ENCODE measurements around the gene MYH11.
"Not testable (repeated sequence)": the region's sequence is repeated elsewhere in the genome, so short reads cannot be mapped to it uniquely, and the experiment has no call there.

MYH11 gene

DNA sequence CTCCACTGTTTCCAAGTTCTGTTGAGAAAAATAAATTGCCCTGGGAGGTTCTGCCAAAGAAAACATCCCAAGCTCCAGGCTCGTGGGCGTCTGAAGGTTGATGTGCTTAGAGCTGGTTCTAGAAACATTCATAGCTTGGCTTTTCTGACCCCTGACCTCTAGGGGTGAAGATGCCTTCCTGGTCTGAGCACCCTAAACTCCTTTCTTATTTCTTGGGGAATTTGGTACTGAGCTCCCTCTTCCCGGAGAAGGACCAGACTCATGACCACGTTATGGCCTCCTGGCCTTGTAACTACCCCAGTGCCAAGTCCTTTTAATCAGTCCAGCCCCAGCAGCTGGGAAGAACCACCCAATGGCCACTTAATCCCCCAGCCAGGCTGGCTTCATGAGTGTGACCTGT lies 66.4 kb downstream of the MYH11 start:
- Histone ChIP-seq H3K4me3 (ENCODE audit: low read length) (no peak overlapping the region), H3K36me3 (ENCODE audit: control insufficient read depth, insufficient read depth, low read length) (peaks cover 8% of the 10 kb centered on the region), H3K9ac (ENCODE audit: low read length) (no peak overlapping the region), H3K4me1 (ENCODE audit: control insufficient read depth, insufficient read depth, low read length) (peaks cover 27% of the 10 kb centered on the region), H3K27ac (ENCODE audit: low read depth, low read length) (peak overlapping the region; percentile 53), H3K27me3 (ENCODE audit: control insufficient read depth, insufficient read depth, low read length) (no peaks in the 10 kb centered on the region)

DNA sequence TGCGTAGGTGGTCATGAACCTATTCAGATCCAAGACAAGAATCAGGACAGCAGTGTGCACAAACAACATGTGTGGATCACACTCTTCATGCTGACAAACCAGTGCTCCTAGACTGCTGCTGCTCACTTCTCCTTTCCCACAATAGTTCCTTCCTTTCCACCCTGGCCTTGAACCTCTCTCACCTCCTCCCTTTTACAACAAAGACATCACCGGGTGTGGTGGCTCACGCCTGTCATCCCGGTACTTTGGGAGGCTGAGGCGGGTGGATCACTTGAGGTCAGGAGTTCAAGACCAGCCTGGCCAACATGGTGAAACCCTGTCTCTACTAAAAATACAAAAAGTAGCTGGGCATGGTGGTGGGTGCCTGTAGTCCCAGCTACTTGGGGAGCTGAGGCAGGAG lies 67.0 kb downstream of the MYH11 start:
- not testable (repeated sequence) for H3K4me3 ChIP-seq (ENCODE audit: low read length); H3K9ac ChIP-seq (ENCODE audit: low read length); H3K27me3 ChIP-seq (ENCODE audit: control insufficient read depth, insufficient read depth, low read length)
- peaks cover 27% of the 10 kb centered on the region for H3K4me1 ChIP-seq (ENCODE audit: control insufficient read depth, insufficient read depth, low read length)
- H3K27ac ChIP-seq (ENCODE audit: low read depth, low read length), result peak overlapping the region; percentile 53
- peaks cover 13% of the 10 kb centered on the region for H3K36me3 ChIP-seq (ENCODE audit: control insufficient read depth, insufficient read depth, low read length)

DNA sequence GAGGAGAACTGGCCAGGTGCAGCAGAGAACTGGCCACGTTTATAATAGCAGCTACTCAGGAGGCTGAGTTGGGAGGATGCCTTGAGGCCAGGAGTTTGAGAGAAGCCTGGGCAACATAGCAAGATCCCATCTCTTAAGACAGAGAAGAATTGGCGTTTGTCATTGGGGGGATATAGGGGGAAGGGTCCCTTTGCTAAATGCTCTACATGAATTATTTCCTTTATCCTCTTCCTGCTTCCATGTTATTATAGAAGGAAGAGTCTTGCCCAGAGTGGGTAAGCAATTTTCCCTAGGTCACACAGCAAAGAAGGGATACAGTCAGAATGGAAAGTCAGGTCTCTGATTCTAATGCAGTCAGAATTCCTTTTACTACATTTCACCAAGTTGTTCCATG lies 68.0 kb downstream of the MYH11 start:
- no peak overlapping the region for H3K4me3 ChIP-seq (ENCODE audit: low read length)
- H3K9ac ChIP-seq (ENCODE audit: low read length), result no peak overlapping the region
- H3K27ac ChIP-seq (ENCODE audit: low read depth, low read length), result peak overlapping the region; percentile 38
- H3K36me3 ChIP-seq (ENCODE audit: control insufficient read depth, insufficient read depth, low read length), result peaks cover 16% of the 10 kb centered on the region
- H3K4me1 ChIP-seq (ENCODE audit: control insufficient read depth, insufficient read depth, low read length), result peaks cover 34% of the 10 kb centered on the region
- no peaks in the 10 kb centered on the region for H3K27me3 ChIP-seq (ENCODE audit: control insufficient read depth, insufficient read depth, low read length)

DNA sequence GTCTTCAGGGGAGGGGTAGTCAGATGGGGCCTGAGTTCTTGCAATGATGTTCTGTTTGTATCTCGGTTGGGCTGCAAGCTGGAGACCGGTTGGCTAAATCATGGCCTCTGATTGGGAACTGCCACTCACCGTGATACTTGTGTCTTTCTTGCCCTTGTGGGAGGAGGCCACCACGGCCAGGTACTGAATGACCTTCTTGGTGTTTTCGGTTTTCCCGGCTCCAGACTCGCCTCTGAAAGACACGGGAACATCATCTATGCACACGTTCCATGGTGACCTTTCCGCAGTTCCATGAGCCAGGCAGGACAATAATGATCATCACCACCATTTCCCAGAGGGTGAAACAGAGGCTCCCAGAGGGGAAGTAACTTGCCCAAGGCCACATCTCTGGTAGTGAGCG lies 70.3 kb downstream of the MYH11 start:
- no peaks in the 10 kb centered on the region for H3K27me3 ChIP-seq (ENCODE audit: control insufficient read depth, insufficient read depth, low read length)
- H3K27ac ChIP-seq (ENCODE audit: low read depth, low read length), result peak overlapping the region; percentile 70
- H3K4me3 ChIP-seq (ENCODE audit: low read length), result no peak overlapping the region
- peaks cover 19% of the 10 kb centered on the region for H3K36me3 ChIP-seq (ENCODE audit: control insufficient read depth, insufficient read depth, low read length)
- no peak overlapping the region for H3K9ac ChIP-seq (ENCODE audit: low read length)
- peaks cover 35% of the 10 kb centered on the region for H3K4me1 ChIP-seq (ENCODE audit: control insufficient read depth, insufficient read depth, low read length)

DNA sequence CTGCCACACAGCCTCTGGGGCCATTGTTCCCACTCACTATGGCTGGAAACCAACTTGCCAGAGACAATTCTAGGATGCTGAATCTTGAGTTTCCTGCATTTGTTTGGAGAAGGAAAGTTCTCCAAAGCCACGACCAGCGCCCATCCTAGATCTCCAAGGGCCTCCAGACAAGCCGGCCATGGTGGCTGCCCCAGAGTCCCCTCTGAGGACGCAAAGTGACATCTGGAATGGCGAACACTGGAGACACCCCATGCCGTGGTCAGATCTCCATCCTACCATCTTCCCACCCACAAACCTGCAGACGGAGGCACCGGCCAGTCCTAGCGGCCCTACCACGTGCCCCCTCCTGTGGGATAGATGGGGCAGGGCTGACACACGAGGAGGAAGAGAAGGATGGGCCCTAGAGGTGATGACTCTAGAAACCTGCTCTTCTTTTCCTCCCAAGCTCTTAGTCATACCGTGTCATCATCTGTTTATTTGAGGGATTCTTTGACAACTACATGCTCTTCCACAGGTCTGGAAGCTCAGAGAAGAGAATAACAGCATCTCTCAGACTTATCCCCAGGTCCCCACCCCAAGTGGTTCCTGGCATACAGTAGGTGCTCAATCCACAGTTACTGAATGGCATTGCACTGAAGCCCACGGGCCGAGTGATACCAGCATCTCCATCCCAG lies 71.3 kb downstream of the MYH11 start:
- Histone ChIP-seq H3K27ac (ENCODE audit: low read depth, low read length) (peak overlapping the region; percentile 70), H3K4me3 (ENCODE audit: low read length) (no peak overlapping the region), H3K36me3 (ENCODE audit: control insufficient read depth, insufficient read depth, low read length) (peaks cover 19% of the 10 kb centered on the region), H3K27me3 (ENCODE audit: control insufficient read depth, insufficient read depth, low read length) (no peaks in the 10 kb centered on the region), H3K4me1 (ENCODE audit: control insufficient read depth, insufficient read depth, low read length) (peaks cover 36% of the 10 kb centered on the region), H3K9ac (ENCODE audit: low read length) (no peak overlapping the region)

DNA sequence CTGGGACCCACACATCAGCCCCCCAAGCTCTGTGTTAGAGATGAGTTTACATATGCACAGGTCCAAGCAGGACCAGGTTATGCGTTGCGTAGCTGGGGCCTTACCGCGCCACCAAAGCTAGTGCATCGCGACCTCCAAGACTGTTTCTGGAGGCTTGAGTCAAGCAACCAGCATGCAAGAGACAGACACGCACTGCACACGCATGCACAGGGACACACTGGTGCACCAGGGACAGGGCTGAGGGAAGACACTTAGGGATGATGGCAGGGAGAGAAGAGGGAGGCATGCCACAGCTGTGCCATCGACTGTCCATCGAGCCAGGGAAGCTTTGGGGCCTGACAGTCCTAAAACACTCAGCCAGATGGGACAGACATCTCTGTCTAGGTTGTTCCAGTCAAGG lies 72.8 kb downstream of the MYH11 start:
- Histone ChIP-seq H3K4me3 (ENCODE audit: low read length) (no peak overlapping the region), H3K36me3 (ENCODE audit: control insufficient read depth, insufficient read depth, low read length) (peaks cover 17% of the 10 kb centered on the region), H3K4me1 (ENCODE audit: control insufficient read depth, insufficient read depth, low read length) (peaks cover 37% of the 10 kb centered on the region), H3K9ac (ENCODE audit: low read length) (no peak overlapping the region), H3K27ac (ENCODE audit: low read depth, low read length) (peak overlapping the region; percentile 70), H3K27me3 (ENCODE audit: control insufficient read depth, insufficient read depth, low read length) (no peaks in the 10 kb centered on the region)

DNA sequence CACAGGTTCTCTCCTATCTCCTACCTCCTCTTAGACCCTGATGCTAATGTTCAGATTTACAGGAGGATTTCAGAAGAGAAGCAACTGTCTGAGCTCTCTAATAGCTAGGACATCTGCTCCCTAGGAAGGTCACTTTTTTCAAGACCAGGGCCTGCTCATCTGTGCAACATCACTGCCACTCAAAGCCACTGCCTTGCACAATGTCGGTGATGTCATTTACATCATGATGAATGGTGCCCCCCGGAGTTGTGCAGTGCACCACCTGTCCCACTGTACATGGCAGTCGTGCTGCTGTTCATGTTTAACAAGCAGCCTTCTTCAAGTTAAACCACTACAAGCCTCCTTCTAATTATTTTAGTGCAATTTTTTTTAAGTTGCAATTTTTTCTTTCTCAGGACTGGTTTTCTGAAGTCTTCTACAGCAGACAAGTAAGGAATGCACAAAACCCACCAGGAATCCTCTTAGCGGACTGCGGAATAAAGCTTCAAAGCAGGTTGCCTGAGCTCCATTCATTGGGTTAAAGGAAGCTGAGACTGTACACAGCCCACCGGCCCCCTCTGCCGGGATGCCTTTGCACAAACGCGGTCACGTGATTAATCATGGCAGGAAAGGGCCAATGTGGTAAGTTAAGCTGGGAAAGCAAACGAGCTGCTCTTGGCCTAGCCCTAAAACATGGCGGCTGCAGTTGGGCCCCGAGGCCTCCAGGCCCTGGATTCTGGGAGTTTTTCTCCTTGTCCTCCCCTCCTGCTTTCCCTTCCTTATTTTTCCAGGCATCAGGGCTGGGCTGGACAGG lies 74.1 kb downstream of the MYH11 start:
- no peaks in the 10 kb centered on the region for H3K27me3 ChIP-seq (ENCODE audit: control insufficient read depth, insufficient read depth, low read length)
- peaks cover 27% of the 10 kb centered on the region for H3K36me3 ChIP-seq (ENCODE audit: control insufficient read depth, insufficient read depth, low read length)
- H3K4me3 ChIP-seq (ENCODE audit: low read length), result no peak overlapping the region
- no peak overlapping the region for H3K9ac ChIP-seq (ENCODE audit: low read length)
- H3K27ac ChIP-seq (ENCODE audit: low read depth, low read length), result peak overlapping the region; percentile 27
- peaks cover 42% of the 10 kb centered on the region for H3K4me1 ChIP-seq (ENCODE audit: control insufficient read depth, insufficient read depth, low read length)

DNA sequence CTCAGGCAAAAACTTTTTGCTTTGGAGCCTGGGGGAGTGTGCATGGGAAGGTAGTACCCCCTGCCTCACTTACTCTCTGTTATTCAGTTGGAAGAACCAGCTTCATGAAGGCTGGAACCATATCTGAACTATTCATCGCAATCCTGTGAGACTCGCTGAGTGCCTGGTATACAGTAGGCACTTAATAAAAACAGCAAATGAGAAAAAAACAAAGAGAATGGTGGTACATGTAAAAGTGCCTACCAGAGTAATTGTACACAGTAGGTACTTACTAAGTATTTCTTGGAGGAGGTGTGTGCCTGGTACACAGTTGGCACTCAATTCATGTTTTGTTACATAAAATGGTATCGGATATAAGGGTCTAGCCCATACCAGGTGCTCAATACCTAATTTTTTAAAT lies 75.2 kb downstream of the MYH11 start:
- Histone ChIP-seq H3K9ac (ENCODE audit: low read length) (no peak overlapping the region), H3K36me3 (ENCODE audit: control insufficient read depth, insufficient read depth, low read length) (peaks cover 28% of the 10 kb centered on the region), H3K4me3 (ENCODE audit: low read length) (no peak overlapping the region), H3K4me1 (ENCODE audit: control insufficient read depth, insufficient read depth, low read length) (peaks cover 37% of the 10 kb centered on the region), H3K27me3 (ENCODE audit: control insufficient read depth, insufficient read depth, low read length) (no peaks in the 10 kb centered on the region), H3K27ac (ENCODE audit: low read depth, low read length) (peak overlapping the region; percentile 11)

DNA sequence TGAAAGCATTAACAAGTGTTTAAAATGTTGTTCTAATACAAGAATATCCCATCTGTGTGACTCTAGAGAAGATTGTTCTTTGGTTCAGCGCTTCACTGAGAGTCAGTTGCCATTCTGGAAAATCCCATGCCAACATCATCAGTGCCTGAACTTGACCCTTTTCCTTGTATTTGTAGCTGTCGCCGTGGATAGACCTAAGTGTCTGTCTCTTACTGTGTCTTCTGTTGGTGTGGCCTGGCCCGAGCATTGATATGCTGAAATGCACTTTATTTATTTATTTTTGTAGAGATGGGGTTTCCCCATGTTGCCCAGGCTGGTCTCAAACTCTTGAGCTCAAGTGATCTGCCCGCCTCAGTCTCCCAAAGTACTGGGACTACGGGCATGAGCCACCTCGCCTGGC lies 76.0 kb downstream of the MYH11 start:
- Histone ChIP-seq H3K36me3 (ENCODE audit: control insufficient read depth, insufficient read depth, low read length) (peaks cover 27% of the 10 kb centered on the region), H3K4me1 (ENCODE audit: control insufficient read depth, insufficient read depth, low read length) (peaks cover 29% of the 10 kb centered on the region), H3K27ac (ENCODE audit: low read depth, low read length) (no peak overlapping the region), H3K4me3 (ENCODE audit: low read length) (no peak overlapping the region), H3K9ac (ENCODE audit: low read length) (no peak overlapping the region), H3K27me3 (ENCODE audit: control insufficient read depth, insufficient read depth, low read length) (no peaks in the 10 kb centered on the region)

DNA sequence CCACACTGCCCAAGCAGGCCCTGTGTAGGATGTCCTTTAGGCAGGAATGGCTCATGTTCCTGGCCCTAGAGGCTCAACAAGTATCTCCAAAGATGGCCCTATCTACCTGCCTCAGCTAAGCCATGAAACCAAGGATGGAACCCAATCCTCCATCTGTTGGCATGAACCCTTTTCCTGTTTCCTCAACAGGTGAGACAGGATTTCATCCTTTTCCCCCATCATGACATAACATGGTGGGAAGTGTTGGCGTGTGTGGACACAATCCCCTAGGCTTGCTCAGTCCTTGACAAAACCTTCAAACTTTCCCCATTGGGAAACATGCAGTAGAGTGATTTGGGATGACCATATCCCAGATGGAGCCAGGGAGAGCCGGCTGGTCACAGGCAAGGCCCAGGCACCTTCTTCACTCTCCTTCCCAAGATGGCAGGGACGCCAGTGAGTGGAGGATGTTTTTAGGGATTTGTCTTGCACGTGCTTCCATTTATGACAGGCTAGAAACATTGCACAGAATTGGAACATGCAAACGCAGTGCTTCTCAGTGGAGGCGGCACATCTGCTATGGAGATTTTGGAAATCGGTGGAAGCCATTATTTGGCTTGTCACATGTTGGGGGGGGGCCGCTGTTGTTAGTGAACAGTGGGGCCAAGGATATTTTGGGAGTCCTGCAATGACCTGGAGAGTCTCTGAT lies 77.0 kb downstream of the MYH11 start:
- Histone ChIP-seq H3K27ac (ENCODE audit: low read depth, low read length) (peak overlapping the region; percentile 71), H3K36me3 (ENCODE audit: control insufficient read depth, insufficient read depth, low read length) (peaks cover 19% of the 10 kb centered on the region), H3K9ac (ENCODE audit: low read length) (no peak overlapping the region), H3K27me3 (ENCODE audit: control insufficient read depth, insufficient read depth, low read length) (no peaks in the 10 kb centered on the region), H3K4me3 (ENCODE audit: low read length) (no peak overlapping the region), H3K4me1 (ENCODE audit: control insufficient read depth, insufficient read depth, low read length) (peaks cover 25% of the 10 kb centered on the region)

DNA sequence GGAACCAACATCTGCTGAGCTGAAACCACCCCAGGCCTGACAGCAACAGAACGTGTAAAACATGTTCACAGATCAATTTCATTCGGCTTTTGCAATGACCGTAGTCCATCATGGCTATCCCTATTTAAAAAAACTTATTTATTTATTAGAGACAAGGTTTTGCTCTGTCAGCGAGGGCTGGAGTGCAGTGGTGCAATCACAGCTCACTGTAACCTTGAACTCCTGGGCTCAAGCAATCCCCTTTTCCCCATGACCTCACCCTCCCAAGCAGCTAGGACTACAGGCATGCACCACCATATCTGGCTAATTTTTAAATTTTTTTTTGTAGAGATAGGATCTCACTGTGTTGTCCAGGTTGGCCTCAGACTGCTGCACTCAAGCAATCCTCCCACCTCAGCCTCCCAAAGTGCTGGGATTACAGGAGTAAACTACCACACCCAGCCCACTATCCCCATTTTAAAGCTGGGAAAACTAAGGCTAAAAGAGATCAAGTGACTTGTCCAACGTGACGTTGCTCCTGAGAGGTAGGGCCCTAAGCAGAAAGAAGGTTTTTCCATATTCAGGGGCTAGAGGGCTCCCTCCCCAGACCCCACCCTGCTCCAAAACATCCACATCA lies 77.7 kb downstream of the MYH11 start:
- no peaks in the 10 kb centered on the region for H3K27me3 ChIP-seq (ENCODE audit: control insufficient read depth, insufficient read depth, low read length)
- H3K4me3 ChIP-seq (ENCODE audit: low read length), result no peak overlapping the region
- H3K4me1 ChIP-seq (ENCODE audit: control insufficient read depth, insufficient read depth, low read length), result peaks cover 20% of the 10 kb centered on the region
- no peak overlapping the region for H3K9ac ChIP-seq (ENCODE audit: low read length)
- H3K36me3 ChIP-seq (ENCODE audit: control insufficient read depth, insufficient read depth, low read length), result peaks cover 18% of the 10 kb centered on the region
- H3K27ac ChIP-seq (ENCODE audit: low read depth, low read length), result peak overlapping the region; percentile 71

DNA sequence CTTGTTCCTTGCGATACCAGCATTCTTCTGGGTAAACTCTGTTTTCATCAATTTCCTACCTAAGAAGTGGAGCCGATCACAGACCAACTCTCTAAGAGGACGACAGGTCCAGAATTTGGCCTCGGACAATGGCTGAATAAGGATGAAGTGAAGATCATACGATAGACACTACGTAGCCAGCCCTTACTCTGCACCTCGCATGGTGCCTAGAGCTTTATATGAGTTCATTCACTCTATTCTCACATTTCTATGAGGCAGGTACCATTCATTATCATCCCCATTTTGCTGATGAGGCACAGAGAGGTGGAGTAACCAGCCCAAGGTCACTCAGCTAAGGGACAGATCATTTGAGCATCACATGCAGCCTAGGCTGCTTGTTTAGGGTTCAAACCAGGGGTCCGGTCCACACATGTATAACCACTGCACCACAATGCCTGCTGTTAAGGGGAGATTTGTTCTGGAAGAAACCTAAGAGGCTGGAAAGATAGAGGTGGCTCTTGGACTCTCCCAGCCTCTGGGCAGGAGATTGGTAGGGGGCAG lies 78.6 kb downstream of the MYH11 start:
- no peak overlapping the region for H3K9ac ChIP-seq (ENCODE audit: low read length)
- H3K4me3 ChIP-seq (ENCODE audit: low read length), result no peak overlapping the region
- peaks cover 17% of the 10 kb centered on the region for H3K36me3 ChIP-seq (ENCODE audit: control insufficient read depth, insufficient read depth, low read length)
- no peaks in the 10 kb centered on the region for H3K27me3 ChIP-seq (ENCODE audit: control insufficient read depth, insufficient read depth, low read length)
- H3K4me1 ChIP-seq (ENCODE audit: control insufficient read depth, insufficient read depth, low read length), result peaks cover 22% of the 10 kb centered on the region
- H3K27ac ChIP-seq (ENCODE audit: low read depth, low read length), result peak overlapping the region; percentile 71

All from rectal smooth muscle tissue (tissue), 1 donor.